CD4-positive, alpha-beta T cell treated with Interleukin-10 for 1 hour (primary cell): ENCODE results near the gene VSIG8.
A peak's percentile ranks its signal among the peaks of the same experiment; 100 is the strongest.

Source experiments
- DNase-seq: peaks from one replicate; pipeline ENCODE4 v3.0.0-alpha.2; 2020

The VSIG8 gene

GRCh38 chr1:159854693-159855192 is 7.7 kb downstream of the VSIG8 start:
- peak; percentile 77 for DNase-seq

- no peak for DNase-seq
These were observed 8.3 kb downstream of the VSIG8 start for GRCh38 chr1:159854116-159854692.

GRCh38 chr1:159853417-159854115 is 8.9 kb downstream of the VSIG8 start:
- DNase-seq, result no peak

GRCh38 chr1:159851407-159851806 is 11.1 kb downstream of the VSIG8 start:
- DNase-seq, result peak; percentile 20

GRCh38 chr1:159849626-159850366 is 12.7 kb downstream of the VSIG8 start:
- no peak for DNase-seq

GRCh38 chr1:159848326-159848725 is 14.1 kb downstream of the VSIG8 start:
- DNase-seq, result no peak

GRCh38 chr1:159847231-159847630 is 15.2 kb downstream of the VSIG8 start:
- no peak for DNase-seq

- no peak for DNase-seq
These were observed 16.5 kb downstream of the VSIG8 start for GRCh38 chr1:159845751-159846629.

- no peak for DNase-seq
These were observed 19.0 kb downstream of the VSIG8 start for GRCh38 chr1:159843459-159843858.

GRCh38 chr1:159841749-159842148 is 20.7 kb downstream of the VSIG8 start:
- DNase-seq, result no peak

GRCh38 chr1:159839116-159839849 is 23.2 kb downstream of the VSIG8 start:
- no peak for DNase-seq

- DNase-seq, result no peak
These were observed 23.7 kb downstream of the VSIG8 start for GRCh38 chr1:159838715-159839114.

GRCh38 chr1:159835862-159836525 is 26.5 kb downstream of the VSIG8 start:
- DNase-seq, result no peak

GRCh38 chr1:159835356-159835755 is 27.1 kb downstream of the VSIG8 start:
- DNase-seq, result no peak

GRCh38 chr1:159832309-159832708 is 30.1 kb downstream of the VSIG8 start:
- no peak for DNase-seq

- no peak for DNase-seq
These were observed 30.9 kb downstream of the VSIG8 start for GRCh38 chr1:159831412-159832141.

- no peak for DNase-seq
These were observed 31.7 kb downstream of the VSIG8 start for GRCh38 chr1:159830722-159831121.

GRCh38 chr1:159829822-159830465 is 32.5 kb downstream of the VSIG8 start:
- DNase-seq, result no peak

- DNase-seq, result peak; percentile 4
These were observed 33.2 kb downstream of the VSIG8 start for GRCh38 chr1:159829273-159829634.

GRCh38 chr1:159828581-159829272 is 33.7 kb downstream of the VSIG8 start:
- no peak for DNase-seq
